OCI-M2 (cell line): ENCODE measurements around the gene KCNQ1.

ENCODE experiments used
- DNase-seq: peaks from one replicate; lab custom pipeline; 2025; ENCODE audit not compliant: unreplicated experiment; lab: John Stamatoyannopoulos, UW

The KCNQ1 gene

DNA sequence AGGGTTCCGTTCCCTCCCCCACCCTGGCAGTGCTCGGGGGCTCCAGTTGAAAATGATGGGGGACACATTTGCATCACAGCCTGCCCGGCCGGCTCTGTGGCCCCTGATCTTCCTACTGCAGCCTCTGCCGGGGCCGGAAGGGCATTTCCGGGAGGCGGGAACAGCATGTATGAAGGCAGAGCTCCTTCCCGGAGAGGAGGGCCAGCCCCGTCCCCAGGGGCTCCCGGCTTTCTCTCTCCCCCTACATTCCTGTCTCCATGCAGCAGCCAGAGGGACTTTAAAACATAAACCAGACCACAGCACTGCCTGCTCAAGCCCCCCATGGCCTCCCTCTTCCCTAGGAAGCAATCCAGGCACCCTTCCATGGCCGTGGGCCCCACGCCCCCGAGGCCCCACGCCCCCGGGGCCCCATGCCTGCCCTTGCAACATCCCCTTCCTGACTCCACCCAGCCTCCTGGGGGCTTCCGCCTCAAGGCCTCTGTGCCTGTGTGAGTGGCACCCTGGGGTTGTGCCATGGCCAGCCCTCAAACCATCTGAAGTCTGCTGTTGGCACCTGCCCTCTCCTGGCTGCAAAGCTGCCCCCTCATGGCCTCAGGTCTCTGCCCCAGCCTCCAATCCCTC, 367.7 kb downstream of the KCNQ1 start:
- DNase-seq, result no peak

DNA sequence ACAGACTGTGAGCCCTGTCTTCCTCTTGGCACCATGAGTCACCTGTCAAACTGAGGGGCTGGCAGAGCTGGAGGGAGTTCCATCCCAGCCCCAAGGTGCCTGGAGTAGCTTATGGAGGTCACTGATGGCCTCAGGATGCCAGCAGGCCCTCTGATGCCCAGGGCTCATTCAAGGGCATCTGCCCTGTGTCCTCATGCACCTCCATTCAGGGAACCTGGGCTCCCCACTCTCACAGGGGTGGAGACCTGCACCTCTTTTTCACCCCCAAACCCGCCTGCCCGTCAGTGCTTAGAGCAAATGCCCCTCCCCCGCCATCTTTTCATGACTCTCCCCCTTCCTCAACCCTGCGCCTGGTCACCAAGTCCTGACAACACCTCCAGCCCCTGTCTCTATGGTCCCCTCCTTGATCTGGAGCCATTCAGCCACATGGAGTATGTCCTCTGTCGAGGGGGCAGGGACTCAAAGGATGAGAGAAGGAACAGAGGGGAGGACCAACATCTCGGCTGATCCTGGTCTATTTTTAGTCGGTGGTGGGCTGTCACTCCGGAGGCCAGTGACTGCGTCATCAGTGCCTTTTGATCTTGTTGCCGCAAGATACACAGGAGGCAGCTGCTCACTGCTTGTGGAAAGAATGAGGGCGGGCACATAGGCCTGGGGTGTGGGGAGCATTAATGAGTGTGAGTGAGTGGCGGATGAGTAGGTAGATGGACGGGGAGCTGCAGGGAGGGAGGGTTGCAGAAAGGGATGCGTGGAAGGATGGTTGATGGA, 368.5 kb downstream of the KCNQ1 start:
- no peak for DNase-seq

DNA sequence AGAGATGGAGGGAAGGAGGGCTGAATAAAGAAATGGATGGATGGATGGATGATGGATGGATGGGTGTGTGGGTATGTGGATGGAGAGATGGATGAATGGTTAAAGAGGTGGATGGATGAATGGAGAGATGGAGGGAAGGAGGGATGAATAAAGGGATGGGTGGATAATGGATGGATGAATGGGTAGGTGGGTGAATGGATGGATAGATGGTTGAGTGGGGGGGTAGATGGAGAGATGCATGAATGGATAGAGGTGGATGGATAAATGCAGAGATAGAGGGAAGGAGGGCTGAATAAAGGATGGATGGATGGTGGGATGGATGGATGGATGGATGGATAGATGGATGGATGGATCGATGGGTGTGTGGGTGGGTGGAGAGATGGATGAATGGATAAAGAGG, 369.2 kb downstream of the KCNQ1 start:
- DNase-seq, result no peak

DNA sequence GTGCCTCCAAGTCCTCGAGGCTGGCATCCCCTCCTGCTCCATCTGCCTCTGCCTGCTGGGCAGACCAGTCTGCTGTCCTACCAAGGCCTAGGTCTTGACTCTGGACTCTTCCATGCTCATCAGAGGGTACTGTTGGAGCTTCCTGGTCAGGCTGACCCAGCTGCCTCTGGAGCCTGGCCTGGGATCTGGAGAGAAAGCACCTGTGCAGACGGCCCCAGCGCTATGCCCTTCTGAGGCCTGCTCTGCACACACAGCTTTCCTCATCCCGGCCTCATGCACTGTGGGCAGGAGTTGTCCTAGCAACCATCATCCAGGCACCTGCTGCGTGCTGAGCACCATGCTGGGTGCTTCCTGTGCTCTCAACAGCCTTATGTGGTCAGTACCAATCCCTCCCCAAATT, 369.9 kb downstream of the KCNQ1 start:
- DNase-seq, result no peak

DNA sequence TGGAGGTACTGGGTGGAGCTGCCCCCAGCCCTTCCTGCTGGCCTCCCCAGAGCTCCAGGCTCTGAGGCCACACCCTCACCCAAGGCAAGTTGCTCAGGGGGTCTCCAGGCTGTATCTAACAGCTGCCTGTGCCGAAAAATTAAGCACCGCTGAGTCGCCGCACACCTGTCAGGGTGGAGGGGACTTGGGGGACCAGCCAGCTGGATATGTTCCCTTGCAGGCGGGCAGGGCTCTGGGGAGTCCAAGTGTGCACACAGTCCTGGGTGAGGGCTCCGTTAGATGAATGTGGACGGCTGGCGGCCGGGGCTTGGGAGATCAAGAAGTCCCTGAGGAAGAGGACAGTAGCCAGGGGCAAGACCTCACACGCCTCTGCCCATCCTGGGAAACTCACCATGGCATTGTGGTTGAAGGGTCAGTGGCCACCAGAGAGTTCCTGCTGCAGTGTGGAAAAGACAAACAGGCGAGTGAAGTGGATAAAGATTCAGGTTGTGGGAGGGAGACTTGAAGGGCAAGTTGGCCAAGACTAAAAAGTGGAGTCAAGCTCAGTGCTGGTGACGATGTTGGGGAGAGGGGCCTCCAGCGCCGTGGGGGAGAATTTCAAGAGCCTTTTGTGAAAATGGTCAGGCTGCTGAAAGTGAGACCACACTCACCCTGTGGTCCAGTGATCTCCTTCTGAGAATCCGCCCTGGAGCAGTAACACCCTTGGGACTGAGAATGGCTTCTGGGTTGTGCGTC, 371.1 kb downstream of the KCNQ1 start:
- DNase-seq, result no peak

DNA sequence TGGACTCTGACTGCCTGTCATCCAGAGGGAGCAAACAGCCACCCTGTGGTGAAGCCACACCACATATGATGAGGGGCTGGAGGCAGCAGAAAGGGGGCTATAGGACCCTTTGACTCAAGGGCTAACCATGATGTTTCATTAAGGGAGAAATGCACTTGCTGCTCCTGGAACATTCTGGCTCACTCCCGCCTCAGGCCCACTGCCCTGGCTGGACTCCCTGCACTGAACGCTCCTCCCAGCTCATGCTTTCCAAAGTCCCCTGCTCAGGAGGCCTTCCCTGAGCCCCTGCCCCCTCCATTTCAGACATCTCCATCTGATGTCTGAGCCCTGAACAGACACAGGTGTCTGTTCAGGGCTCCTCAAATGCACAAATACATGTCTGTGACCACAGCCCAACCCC, 371.7 kb downstream of the KCNQ1 start:
- DNase-seq, result no peak

DNA sequence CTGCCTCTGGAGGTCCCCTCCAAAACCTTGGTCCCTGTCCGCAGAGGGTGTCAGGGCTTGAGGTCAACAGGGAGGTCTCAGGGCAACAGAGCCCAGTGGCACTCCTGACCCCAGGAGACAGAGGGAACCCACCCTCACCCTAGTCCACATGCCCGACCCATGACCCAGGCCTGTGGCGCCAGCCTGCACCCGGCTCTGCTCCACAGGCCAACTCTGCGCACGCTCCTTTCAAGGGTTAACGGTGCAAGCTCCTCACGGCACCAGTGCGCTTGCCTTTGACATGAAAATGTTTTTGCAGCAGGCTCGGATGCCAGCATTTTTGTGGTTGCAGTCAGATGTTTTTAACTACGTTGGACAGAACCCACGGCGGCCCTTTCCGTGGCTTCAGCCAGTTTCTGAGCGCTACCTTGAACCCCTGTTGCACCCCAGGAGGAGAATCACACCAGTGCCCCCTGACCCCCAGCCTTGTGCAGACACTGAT, 372.2 kb downstream of the KCNQ1 start:
- DNase-seq, result no peak

DNA sequence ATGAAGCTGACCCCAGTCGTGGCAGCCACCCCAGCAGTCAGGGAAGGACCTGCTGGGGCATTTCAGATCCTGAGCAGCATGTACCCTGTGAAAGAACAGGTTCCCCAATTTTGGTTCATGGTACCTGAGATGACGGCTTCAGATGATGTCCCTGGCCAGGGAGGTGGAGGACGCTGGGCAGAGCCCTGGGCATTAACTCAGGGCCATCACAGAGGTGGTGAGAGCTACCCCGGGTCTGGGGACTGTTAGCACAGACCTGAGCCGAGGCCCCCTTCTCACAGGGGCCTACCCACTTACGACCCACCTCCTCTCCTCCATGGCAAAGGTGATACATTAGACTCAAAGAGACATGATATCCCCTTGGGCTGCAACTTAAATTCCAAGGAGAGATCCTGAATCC, 372.6 kb downstream of the KCNQ1 start:
- DNase-seq, result no peak

DNA sequence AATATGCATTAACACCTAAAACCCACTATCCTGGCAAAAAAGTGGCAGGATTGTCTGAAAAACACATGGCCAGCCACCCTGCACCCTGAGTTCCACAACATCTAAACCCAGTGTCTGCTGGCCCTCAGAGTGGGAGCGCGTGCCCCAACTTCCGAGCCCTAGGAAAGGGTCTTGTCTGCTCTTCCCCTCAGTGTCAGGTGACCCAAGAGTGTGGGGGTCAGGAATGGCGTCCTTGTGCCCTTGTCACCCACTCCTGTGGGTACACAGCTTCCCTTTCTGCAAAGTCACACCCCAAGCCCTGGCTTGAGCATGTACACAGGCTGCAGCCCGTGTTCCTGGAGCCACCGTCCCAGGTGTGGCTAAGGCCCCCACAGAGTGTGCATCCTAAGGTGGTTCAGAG, 373.2 kb downstream of the KCNQ1 start:
- DNase-seq, result no peak

DNA sequence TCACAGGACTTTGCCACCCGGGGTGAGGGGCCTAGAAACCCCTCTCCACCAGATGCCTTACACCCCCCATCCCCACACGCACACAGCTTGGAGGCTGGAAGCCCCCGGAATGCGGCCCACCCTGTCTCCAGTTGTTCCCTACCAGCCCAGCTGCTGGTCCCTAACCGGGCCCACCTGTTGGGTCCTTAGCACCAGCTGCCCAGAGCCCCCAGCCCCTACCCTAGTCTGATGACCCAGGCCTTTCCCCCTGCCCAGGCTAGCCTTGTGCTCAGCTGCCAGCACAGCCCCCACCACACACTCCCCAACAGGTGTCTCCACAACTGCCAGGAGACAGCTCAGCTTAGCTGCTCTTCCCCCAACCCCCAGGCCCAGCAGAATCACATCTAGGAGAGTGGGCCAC, 373.7 kb downstream of the KCNQ1 start:
- DNase-seq, result no peak

DNA sequence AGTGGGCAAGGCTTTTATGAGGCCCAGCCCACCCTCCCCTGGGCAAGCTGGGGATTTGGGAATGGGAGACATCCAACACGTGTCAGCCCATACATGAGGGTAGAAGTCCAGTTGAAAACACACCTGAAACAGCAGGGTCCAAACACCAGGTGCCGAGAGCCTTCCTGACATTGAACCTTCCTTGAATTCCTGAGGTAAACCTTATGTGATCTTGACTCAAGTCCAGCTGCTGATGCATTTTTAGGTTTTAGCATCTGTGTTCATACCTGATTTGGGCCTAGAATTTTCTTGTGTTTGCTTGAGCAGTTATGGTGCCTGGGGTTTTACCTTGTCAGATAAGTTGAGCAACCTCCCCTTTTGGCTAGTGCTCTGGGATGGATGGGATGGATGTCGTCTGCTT, 374.5 kb downstream of the KCNQ1 start:
- DNase-seq, result no peak

DNA sequence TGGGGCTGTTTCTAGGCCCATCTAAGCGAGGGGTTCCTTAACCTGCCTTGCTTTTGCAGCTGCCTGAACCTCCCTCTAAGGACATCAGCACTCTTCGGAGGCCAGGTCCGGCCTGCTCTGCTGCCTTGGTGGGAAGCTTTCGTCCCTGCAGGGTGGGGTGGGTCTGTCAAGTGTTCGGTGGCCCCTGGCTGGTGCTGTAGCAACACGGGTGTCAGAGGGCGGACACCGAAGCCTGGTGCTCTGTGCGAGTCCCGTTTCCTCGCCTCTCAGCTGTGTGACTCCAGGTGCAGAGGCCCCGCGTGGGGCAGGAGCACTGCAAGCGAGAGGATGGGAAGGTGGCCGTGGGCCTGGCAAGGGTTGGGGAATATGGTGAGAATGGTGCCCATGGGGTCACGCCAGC, 376.2 kb downstream of the KCNQ1 start:
- no peak for DNase-seq

DNA sequence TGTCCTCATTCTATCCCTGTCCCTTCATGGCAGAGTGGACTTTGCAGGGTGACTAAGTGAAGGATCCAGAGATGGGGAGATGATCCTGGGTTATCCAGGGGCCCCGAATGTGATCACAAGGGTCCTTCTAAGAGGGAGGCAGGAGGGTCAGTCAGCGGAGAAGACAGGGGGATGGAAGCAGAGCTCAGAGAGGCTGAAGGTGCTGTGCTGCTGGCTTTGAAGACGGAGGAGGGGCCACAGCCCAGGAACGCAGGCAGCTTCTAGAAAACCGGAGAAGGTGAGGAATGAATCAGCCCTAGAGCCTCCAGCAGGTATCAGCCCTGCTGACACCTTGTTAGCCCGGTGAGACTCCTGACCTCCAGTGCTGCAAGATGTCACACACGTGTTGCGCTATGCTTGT, 377.1 kb downstream of the KCNQ1 start:
- no peak for DNase-seq

DNA sequence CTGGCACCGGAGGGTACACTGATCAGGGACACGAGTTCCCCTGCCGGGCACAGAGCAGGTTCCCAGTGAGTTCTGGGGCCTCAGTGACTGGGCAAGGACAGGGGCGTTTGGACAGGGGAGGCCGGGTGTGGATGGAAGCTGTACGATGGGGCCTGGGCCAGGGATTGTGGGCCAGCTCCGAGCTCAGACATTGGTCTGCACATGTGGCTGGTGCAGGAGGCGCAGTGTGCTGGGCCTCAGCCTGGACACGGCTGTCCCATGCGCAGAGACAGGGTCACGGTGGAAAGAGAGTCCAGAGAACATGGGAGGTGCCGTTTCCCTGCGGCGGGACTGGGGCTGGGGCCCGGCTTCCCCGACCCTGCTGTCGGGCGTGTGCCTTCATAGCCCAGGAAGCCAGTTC, 380.0 kb downstream of the KCNQ1 start:
- DNase-seq, result no peak

DNA sequence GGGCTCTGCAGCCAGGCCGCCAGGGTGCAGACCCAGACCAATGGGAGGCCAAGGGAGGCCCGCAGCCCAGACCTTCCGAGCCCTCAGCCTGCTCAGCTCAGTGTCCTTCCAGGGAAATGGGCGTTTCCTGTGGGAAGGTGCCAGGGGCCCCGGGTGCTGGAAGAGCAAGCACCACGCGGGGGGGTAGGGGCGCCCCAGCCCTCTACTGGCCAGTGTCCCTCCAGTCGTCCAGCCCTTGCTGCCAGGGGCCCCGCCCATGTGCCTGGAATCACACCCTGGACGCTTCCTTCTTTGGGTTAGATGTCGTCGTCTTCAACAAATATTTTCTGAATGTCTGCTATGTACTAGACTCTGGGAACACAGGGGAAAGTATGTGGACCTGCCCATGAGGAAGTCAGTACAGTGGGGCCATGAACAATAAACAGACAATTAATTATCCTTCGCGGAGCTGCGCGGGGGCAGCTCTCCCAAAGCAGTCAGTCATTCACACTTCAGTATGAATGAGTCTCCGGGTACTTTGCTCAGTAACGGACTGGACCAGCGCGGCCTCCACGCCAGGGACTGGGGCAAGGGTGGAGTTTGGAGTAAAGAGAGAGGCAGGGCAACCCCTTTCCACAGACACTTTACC, 380.6 kb downstream of the KCNQ1 start:
- no peak for DNase-seq

DNA sequence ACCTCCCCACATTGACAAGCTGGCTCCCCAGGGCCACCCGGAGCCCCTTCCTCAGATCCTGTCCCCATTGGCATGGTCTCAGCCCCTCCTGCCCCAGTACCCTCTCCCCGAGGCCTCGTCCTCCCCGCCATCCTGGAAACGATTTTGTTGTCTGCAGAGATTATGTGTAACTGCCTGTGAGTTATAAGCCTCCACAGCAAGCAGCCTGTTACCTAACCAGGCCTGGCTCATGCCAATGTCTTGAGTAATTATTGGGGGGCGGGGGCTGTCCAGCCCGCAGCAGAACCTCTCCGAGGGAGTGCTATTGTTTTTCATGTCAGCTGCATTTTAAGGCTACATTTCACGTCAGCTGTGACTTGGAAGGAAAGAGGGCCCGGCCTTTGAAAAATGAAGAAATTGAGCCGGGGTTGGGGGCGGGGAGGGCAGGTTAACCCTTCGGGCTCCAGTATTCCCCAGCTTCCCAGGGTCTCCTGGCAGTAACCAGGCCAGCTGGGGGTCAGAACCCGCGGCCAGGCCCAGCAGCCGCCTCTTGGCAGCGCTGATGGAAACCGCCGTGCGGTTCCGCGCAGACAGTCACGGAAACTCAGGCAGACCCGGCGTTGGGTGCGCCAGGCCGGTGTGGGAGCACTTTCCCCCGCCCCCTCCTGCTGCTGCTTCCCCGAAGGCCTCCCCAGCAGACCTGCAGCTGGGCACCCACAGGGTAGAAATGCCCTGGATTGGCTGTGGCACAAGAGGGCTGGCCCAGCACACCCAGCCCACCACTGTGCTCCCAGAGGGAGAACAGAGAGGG, 381.3 kb downstream of the KCNQ1 start:
- no peak for DNase-seq

DNA sequence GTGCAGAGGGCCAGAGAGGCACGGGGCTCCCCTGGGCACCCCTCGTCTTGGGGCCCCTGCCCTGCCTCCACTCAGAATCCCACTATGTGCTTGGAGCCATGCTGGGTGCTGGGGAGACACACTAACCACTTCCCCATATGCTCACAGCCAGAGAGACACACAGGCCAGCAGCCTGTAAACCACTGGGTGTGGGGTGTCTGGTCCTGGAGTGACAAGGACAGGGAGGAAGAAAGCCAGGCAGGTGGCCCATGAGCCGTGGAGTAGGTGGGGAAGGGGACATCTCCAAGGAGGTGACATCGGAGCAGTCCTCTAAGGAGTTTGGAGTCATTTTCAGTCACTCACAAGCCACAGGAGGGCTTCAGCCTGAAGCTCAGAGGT, 381.9 kb downstream of the KCNQ1 start:
- DNase-seq, result no peak

DNA sequence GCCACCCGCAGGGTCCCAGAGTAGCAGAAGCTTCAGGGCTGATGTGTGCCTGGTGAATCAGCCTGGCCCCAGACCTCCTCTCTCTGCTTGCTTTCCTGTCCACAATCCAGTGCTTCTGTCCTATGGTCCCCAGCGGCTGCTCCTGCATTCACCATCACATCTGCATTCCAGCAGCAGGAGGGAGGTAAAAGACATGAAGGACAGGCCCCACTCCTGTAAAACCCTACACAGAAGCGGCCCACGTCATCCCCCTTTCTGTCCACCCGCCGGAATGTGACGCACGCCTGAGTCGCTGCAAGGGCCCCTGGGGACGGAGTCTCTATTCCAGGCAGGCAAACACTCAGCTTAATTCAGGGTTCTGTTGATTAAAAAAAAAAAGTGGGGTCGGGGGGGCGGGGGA, 382.4 kb downstream of the KCNQ1 start:
- DNase-seq, result no peak

DNA sequence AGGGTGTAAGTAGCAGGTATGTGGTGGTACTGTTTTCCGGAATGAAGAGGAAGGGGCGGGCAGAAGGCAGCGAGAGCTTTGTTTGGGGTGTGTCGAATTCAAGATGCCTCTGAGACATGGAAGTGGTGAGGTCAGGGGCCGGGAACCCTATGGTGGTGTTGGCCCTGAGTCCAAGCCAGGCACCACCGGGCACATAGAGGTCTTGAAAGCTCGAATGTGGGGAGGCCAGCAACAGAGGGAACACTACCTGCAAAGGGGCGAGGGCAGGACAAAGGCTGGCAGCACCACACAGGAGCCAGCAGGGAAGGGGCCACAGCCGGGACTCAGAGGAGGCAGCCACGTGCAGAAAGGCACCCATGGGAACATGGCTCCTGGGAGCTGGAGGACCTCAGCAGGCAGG, 383.0 kb downstream of the KCNQ1 start:
- no peak for DNase-seq

DNA sequence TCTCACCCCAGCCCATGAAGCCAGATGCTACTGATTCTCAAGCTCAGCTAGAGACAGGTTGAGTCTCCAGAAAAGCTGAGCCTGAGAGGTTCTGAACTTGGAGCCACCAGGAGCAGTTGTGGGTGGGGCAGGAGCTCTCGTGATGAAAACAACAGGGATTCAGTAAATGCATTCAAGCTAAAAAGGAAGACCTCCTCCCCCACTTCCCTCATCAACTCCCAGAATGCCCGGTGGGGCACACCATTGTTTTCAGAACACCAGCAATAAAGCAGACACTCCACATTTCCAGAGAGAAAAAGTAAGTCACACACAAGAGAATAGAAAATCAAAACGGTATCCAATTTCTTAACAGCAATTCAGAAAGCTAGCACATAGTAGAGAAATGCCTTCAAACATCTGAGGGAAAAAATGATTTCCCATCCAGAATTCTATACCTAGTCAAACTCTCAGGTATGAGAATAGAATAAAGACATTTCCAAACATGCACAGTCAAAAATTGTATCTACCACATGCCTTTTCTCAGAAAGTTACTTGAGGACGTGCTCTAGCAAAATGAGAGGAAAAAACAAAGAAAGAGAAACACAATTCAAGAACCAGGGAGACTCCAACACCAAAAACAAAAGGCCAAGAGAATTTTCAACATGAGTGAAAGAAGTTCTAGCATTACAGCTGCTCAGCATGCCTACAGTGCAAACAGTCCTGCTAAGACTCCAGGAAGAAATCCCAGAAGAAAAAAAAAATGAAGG, 383.9 kb downstream of the KCNQ1 start:
- DNase-seq, result no peak
